GM21825 (cell line): ENCODE measurements around the gene MPDU1.
"Not testable (repeated sequence)": the region's sequence is repeated elsewhere in the genome, so short reads cannot be mapped to it uniquely, and the experiment has no call there.

Experiments
- ATAC-seq: cut with Tn5 transposase; IDR thresholded peaks from one replicate; pipeline ENCODE4 v1.9.1; 2021; ENCODE audit warnings: mild to moderate bottlenecking, moderate library complexity; ENCODE audit not compliant: unreplicated experiment

The MPDU1 gene

GRCh38 chr17:7580604-7581575 is 2.8 kb upstream of the MPDU1 start:
- ATAC-seq, result no peak

- no peak for ATAC-seq
Measured at GRCh38 chr17:7582396-7583252, 1.0 kb upstream of the MPDU1 start.

- ATAC-seq, result no peak
Measured at GRCh38 chr17:7586673-7587419, 3.2 kb downstream of the MPDU1 start.

GRCh38 chr17:7587420-7588151 is 3.9 kb downstream of the MPDU1 start:
- no peak for ATAC-seq

- no peak for ATAC-seq
Measured at GRCh38 chr17:7588553-7589203, 5.0 kb downstream of the MPDU1 start.

- ATAC-seq, result no peak
Measured at GRCh38 chr17:7589204-7589868, 5.7 kb downstream of the MPDU1 start.

- ATAC-seq, result no peak
Measured at GRCh38 chr17:7589891-7590691, 6.4 kb downstream of the MPDU1 start, which contains the start of gene SOX15. TSS of gene SOX15 (minus strand) at chr17:7590094. CDS start at chr17:7589676, 418 bp downstream.

- ATAC-seq, result no peak
Measured at GRCh38 chr17:7590743-7591142, 7.1 kb downstream of the MPDU1 start.

GRCh38 chr17:7591596-7591995 is 7.9 kb downstream of the MPDU1 start:
- ATAC-seq, result no peak

GRCh38 chr17:7592422-7593021 is 8.9 kb downstream of the MPDU1 start:
- no peak for ATAC-seq

- no peak for ATAC-seq
Measured at GRCh38 chr17:7593296-7593695, 9.6 kb downstream of the MPDU1 start.

- ATAC-seq, result not testable (repeated sequence)
Measured at GRCh38 chr17:7597561-7597960, 13.9 kb downstream of the MPDU1 start.

GRCh38 chr17:7606280-7606679 is 22.6 kb downstream of the MPDU1 start:
- no peak for ATAC-seq

- no peak for ATAC-seq
Measured at GRCh38 chr17:7610641-7611040, 27.0 kb downstream of the MPDU1 start.

GRCh38 chr17:7611635-7612293 is 28.1 kb downstream of the MPDU1 start:
- no peak for ATAC-seq

GRCh38 chr17:7612294-7612640 is 28.6 kb downstream of the MPDU1 start:
- no peak for ATAC-seq

GRCh38 chr17:7613769-7614424 is 30.2 kb downstream of the MPDU1 start:
- no peak for ATAC-seq
